Right atrium auricular region (tissue), 2 donors: Measurements from ENCODE around the gene TECPR1. TPM values are rescaled to one million over a fixed set of nuclear protein-coding genes. Genes with fewer than 3 reads are reported as not detected.

Experiments used
- DNase-seq: peaks from one replicate; pipeline ENCODE4 v3.0.0-alpha.2; 2019; ENCODE audit warnings: low spot score
- H3K27ac ChIP-seq, 2 donors: fragments of 200-600 bp; sonication (generic); 1 replicate in 1 of 2; 2 replicates in 1 of 2; pipeline ENCODE4 v1.5.1; 2016 to 2019
- H3K27me3 ChIP-seq, 2 donors: fragments of 200-600 bp; sonication (generic); one replicate each; pipeline versions ENCODE4 v1.5.1 to v1.6.0; 2017 to 2019
- H3K36me3 ChIP-seq: fragments of 200-600 bp; sonication (generic); one replicate; pipeline ENCODE4 v1.5.1; 2016
- H3K4me1 ChIP-seq, 2 donors: fragments of 200-600 bp; sonication (generic); one replicate each; pipeline versions ENCODE4 v1.5.1 to v1.6.0; 2017 to 2019
- H3K4me3 ChIP-seq, 2 donors: fragments of 200-600 bp; sonication (generic); 1 replicate in 1 of 2; 2 replicates in 1 of 2; pipeline ENCODE4 v1.5.1; 2017 to 2019; ENCODE audit warnings: mild to moderate bottlenecking in 1 of 2, moderate library complexity in 1 of 2
- H3K9me3 ChIP-seq, 2 donors: fragments of 200-600 bp; sonication (generic); one replicate each; pipeline ENCODE4 v1.5.1; 2019
- CTCF ChIP-seq, 2 donors: fragments of 200-600 bp; sonication (generic); IDR thresholded peaks; one replicate each; pipeline ENCODE4 v1.5.1; 2019; ENCODE audit warnings: antibody characterized with exemption in 2 of 2
- total RNA-seq, 2 donors: library from RNA; depleted of rRNA; stranded (reverse); fragments of >200 nt; gene quantifications; one replicate each; pipeline ENCODE4 v1.1.0, GENCODE V29; 2016

TECPR1 gene
- total RNA-seq, 2 donors from 2014 or later, result 11.5 to 13.9 TPM

- no peak for TF ChIP-seq CTCF (IDR thresholded peaks at IDR 0.05)
Measured at GRCh38 chr7:98170966-98171365, 81.1 kb downstream of the TECPR1 start.

GRCh38 chr7:98168904-98169621 is 83.0 kb downstream of the TECPR1 start:
- no peak for DNase-seq
- Histone ChIP-seq H3K27ac (no peak overlapping the region), H3K4me3 (no peak overlapping the region), H3K36me3 (peaks cover 7% of the 10 kb centered on the region), H3K4me1 (peaks cover 0 to 10% of the 10 kb centered on the region in 2 donors), H3K9me3 (no peaks in the 10 kb centered on the region), H3K27me3 (no peaks in the 10 kb centered on the region)
- TF ChIP-seq CTCF (IDR thresholded peaks at IDR 0.05), result peak in 1 of 2 donors; percentile 16

More at GRCh38 chr7:98170966-98171365, 81.1 kb downstream of the TECPR1 start:
- no peak for DNase-seq
- peaks cover 13% of the 10 kb centered on the region for H3K36me3 ChIP-seq
- peaks cover 0 to 14% of the 10 kb centered on the region in 2 donors for H3K4me1 ChIP-seq
- no peak overlapping the region for H3K27ac ChIP-seq
- H3K27me3 ChIP-seq, result no peaks in the 10 kb centered on the region
- H3K9me3 ChIP-seq, result no peaks in the 10 kb centered on the region
- H3K4me3 ChIP-seq, result no peak overlapping the region

GRCh38 chr7:98168181-98168903 is 83.7 kb downstream of the TECPR1 start:
- no peaks in the 10 kb centered on the region for H3K27me3 ChIP-seq
- H3K36me3 ChIP-seq, result peaks cover 7% of the 10 kb centered on the region
- peaks cover 0 to 17% of the 10 kb centered on the region in 2 donors for H3K4me1 ChIP-seq
- H3K9me3 ChIP-seq, result no peaks in the 10 kb centered on the region
- H3K4me3 ChIP-seq, result no peak overlapping the region
- peak; percentile 68 to 88 for TF ChIP-seq CTCF (IDR thresholded peaks at IDR 0.05)
- no peak overlapping the region for H3K27ac ChIP-seq
- peak; percentile 68 for DNase-seq

GRCh38 chr7:98167653-98168052 is 84.4 kb downstream of the TECPR1 start:
- peaks cover 5% of the 10 kb centered on the region for H3K36me3 ChIP-seq
- TF ChIP-seq CTCF (IDR thresholded peaks at IDR 0.05), result no peak
- peaks cover 0 to 20% of the 10 kb centered on the region in 2 donors for H3K4me1 ChIP-seq
- no peaks in the 10 kb centered on the region for H3K27me3 ChIP-seq
- H3K4me3 ChIP-seq, result no peak overlapping the region
- no peak overlapping the region for H3K27ac ChIP-seq
- no peaks in the 10 kb centered on the region for H3K9me3 ChIP-seq
- no peak for DNase-seq

- no peaks in the 10 kb centered on the region for H3K36me3 ChIP-seq
- peaks cover 0 to 20% of the 10 kb centered on the region in 2 donors for H3K4me1 ChIP-seq
- no peak for DNase-seq
- H3K4me3 ChIP-seq, result no peak overlapping the region
- H3K9me3 ChIP-seq, result no peaks in the 10 kb centered on the region
- H3K27me3 ChIP-seq, result no peaks in the 10 kb centered on the region
- H3K27ac ChIP-seq, result no peak overlapping the region
- TF ChIP-seq CTCF (IDR thresholded peaks at IDR 0.05), result no peak
Measured at GRCh38 chr7:98166668-98166970, 85.4 kb downstream of the TECPR1 start.
